Measurements from ENCODE around the gene DOK1. TPM values are rescaled to one million over a fixed set of nuclear protein-coding genes. Genes with fewer than 3 reads are reported as not detected.
"Not testable (repeated sequence)": the region's sequence is repeated elsewhere in the genome, so short reads cannot be mapped to it uniquely, and the experiment has no call there.

The DOK1 gene
- total RNA-seq, 2 experiments from 2014 or later = 15.0 to 16.6 TPM

DNA sequence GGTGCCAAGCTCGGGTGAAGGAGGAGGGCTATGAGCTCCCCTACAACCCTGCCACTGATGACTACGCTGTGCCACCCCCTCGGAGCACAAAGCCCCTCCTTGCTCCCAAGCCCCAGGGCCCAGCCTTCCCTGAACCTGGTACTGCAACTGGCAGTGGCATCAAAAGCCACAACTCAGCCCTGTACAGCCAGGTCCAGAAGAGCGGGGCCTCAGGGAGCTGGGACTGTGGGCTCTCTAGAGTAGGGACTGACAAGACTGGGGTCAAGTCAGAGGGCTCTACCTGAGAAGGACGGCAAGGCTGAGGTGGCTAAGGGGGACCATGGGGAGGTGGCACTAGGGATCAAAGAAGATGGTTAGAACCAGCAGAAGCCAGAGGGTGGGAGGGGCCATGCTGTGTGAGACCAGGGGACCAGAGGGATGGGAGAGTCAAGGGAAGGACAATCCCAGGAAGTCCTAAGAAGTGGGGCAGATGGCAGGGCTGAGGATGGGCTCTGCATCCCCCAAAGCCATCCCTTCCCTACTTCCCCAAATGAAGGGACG lies 2.4 kb downstream of the DOK1 start:
- no peaks in the 10 kb centered on the region for H3K9me3 Mint-ChIP-seq
- peaks cover 20% of the 10 kb centered on the region for H3K27me3 Mint-ChIP-seq
- intact Hi-C loops (cut with micrococcal nuclease) = no loop called here
- ChIA-PET CTCF (interaction anchor here (0.7 to 2.6 kb wide), 3 partner anchors 14 to 74 kb away, joined by 3 to 11 read pairs (median 3); partner anchors contain the start of genes CCDC142 and TTC31), POLR2A (interaction anchor here (0.6 to 1.9 kb wide), 2 partner anchors 10 to 22 kb away, joined by 4 to 8 read pairs; no protein-coding TSS in a partner anchor)
- no peak overlapping the region for H3K4me3 Mint-ChIP-seq
- ATAC-seq (no peak), DNase-seq (no peak)
- H3K4me1 Mint-ChIP-seq (ENCODE audit: low read depth) = peaks cover 20% of the 10 kb centered on the region
- TF ChIP-seq, protein P1, sequence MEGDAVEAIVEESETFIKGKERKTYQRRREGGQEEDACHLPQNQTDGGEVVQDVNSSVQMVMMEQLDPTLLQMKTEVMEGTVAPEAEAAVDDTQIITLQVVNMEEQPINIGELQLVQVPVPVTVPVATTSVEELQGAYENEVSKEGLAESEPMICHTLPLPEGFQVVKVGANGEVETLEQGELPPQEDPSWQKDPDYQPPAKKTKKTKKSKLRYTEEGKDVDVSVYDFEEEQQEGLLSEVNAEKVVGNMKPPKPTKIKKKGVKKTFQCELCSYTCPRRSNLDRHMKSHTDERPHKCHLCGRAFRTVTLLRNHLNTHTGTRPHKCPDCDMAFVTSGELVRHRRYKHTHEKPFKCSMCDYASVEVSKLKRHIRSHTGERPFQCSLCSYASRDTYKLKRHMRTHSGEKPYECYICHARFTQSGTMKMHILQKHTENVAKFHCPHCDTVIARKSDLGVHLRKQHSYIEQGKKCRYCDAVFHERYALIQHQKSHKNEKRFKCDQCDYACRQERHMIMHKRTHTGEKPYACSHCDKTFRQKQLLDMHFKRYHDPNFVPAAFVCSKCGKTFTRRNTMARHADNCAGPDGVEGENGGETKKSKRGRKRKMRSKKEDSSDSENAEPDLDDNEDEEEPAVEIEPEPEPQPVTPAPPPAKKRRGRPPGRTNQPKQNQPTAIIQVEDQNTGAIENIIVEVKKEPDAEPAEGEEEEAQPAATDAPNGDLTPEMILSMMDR (IDR thresholded peaks at IDR 0.05) = no peak
- no peak overlapping the region for H3K27ac Mint-ChIP-seq
- H3K36me3 Mint-ChIP-seq (ENCODE audit: low read depth) = peaks cover 7% of the 10 kb centered on the region

DNA sequence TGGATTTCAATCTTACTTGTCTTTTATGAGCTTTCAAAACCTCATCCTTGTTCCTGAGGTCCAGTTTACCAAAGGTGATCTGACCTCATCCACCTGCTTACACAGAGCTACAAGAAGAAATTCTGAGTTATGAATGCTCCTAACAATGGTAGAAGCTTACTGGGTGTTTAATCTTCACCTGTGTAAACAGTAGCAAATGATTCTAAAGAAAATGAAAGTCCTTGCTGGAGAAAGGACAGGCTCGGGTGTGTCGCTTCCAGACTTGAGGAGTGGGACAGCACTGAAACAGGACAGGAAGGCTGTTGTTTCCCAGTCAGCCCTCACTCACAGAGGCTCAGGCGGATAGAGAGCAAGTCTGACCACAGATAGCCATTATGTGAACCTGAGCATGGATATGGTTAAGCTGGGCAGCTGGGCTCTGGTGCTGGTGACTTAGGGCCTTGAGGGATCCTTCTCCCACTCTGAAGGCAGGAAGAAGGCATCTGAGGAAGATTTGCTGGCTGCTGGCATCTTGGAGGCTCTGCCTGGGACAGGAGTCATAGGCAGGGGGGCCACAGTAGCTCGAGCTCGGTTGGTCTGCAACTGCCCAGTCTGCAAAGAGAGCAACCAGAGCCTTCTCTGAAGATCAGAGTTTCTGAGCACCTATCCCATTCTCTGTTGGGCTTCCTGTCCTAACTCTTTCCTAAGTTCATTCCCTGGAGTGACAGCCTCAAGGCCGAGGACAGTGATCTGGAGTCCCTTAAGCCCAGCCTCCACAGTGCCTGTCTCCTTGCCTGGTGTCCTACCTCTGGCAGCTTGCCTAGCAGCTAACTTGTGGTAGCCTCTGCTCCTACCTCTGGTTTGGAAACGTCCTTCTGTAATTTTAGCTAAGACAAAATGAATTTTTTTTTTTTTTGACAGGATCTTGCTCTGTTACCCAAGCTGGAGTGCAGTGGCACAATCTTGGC lies 4.0 kb downstream of the DOK1 start:
- H3K36me3 Mint-ChIP-seq (ENCODE audit: low read depth) = peaks cover 7% of the 10 kb centered on the region
- no peak overlapping the region for H3K27ac Mint-ChIP-seq
- H3K9me3 Mint-ChIP-seq = no peaks in the 10 kb centered on the region
- H3K4me3 Mint-ChIP-seq = no peak overlapping the region
- intact Hi-C loops (cut with micrococcal nuclease) = no loop called here
- TF ChIP-seq, protein P1 (IDR thresholded peaks at IDR 0.05) = no peak
- ChIA-PET CTCF (interaction anchor here (0.7 to 2.6 kb wide), 3 partner anchors 19 to 28 kb away, joined by 3 to 11 read pairs (median 3); no protein-coding TSS in a partner anchor), POLR2A (interaction anchor here (1.2 to 1.9 kb wide), 2 partner anchors 8 to 19 kb away, joined by 4 to 8 read pairs; no protein-coding TSS in a partner anchor)
- H3K4me1 Mint-ChIP-seq (ENCODE audit: low read depth) = peaks cover 15% of the 10 kb centered on the region
- H3K27me3 Mint-ChIP-seq = peaks cover 15% of the 10 kb centered on the region
- ATAC-seq (no peak), DNase-seq (no peak)

DNA sequence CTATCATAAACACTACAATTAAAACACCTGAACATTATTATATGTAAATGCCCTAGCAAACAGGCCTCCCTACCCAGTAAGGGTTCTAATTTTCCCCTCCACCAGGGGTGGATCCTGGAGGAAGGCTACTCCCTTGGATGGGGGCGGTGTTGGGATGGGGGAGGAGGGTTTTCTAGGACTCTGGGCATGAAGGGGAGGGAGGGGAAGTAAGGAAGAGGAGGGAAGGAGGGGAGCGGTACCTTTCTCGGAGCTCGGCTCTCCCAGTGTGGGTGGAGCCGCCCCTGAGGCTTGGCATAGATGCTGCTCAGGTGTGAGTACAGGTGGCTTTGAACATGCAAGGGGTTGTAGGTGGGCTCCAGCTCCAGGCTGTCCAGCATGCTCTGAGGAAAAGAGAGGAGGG lies 5.4 kb downstream of the DOK1 start:
- ATAC-seq (no peak), DNase-seq (no peak)
- CTCF ChIA-PET = no interaction called here
- intact Hi-C loops (cut with micrococcal nuclease) = no loop called here
- Mint-ChIP-seq H3K4me3 (no peak overlapping the region), H3K27ac (no peak overlapping the region), H3K4me1 (ENCODE audit: low read depth) (peaks cover 14% of the 10 kb centered on the region), H3K27me3 (peaks cover 23% of the 10 kb centered on the region), H3K36me3 (ENCODE audit: low read depth) (peaks cover 7% of the 10 kb centered on the region), H3K9me3 (no peaks in the 10 kb centered on the region)
- POLR2A ChIA-PET = interaction anchor here (0.9 kb wide), 1 partner anchor 9 kb away, joined by 3 read pairs; no protein-coding TSS in a partner anchor
- TF ChIP-seq, protein P1 (IDR thresholded peaks at IDR 0.05) = no peak

DNA sequence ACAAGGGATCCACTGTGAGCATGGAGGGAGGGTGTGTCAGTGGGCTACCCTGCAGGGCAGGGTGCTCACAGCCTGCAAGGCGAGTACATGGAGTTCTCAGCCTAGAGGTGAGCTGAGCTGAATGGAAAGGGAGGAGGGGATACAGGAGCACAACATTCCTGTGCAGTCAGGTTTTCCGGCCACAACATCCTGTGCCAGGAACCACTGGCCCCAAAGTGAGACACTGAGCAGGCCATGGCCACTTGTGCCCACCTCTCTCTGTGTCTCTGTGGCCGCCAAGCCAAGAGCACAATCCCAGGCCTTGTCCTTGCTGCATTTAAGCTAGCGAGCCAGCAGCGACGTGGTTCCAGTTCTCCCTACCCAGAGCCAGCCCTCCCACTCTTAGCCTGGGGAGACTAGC lies 6.1 kb downstream of the DOK1 start:
- POLR2A ChIA-PET = interaction anchor here (0.9 kb wide), 1 partner anchor 9 kb away, joined by 3 read pairs; no protein-coding TSS in a partner anchor
- DNase-seq (no peak), ATAC-seq (no peak)
- intact Hi-C loops (cut with micrococcal nuclease) = no loop called here
- H3K27me3 Mint-ChIP-seq = peaks cover 23% of the 10 kb centered on the region
- peaks cover 7% of the 10 kb centered on the region for H3K36me3 Mint-ChIP-seq (ENCODE audit: low read depth)
- H3K27ac Mint-ChIP-seq = no peak overlapping the region
- H3K4me1 Mint-ChIP-seq (ENCODE audit: low read depth) = peaks cover 13% of the 10 kb centered on the region
- TF ChIP-seq, protein P1 (IDR thresholded peaks at IDR 0.05) = no peak
- H3K4me3 Mint-ChIP-seq = no peak overlapping the region
- H3K9me3 Mint-ChIP-seq = no peaks in the 10 kb centered on the region
- CTCF ChIA-PET = no interaction called here

DNA sequence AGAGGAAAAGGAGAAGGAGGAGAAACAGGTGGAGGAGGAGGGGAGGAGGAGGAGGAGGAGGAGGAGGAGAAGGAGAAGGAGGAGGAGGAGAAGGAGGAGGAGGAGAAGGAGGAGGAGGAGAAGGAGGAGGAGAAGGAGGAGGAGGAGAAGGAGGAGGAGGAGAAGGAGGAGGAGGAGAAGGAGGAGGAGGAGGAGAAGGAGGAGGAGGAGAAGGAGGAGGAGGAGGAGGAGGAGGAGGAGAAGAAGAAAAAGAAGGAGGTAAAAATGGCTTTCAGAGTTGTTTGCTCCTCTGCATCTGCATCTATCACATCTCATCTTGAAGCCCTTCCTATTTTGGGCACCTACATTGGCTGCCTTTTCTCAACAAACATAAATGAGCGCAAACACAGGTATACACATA lies 6.5 kb downstream of the DOK1 start:
- H3K4me3 Mint-ChIP-seq; intact Hi-C loops (cut with micrococcal nuclease); CTCF ChIA-PET; POLR2A ChIA-PET; H3K27ac Mint-ChIP-seq; H3K9me3 Mint-ChIP-seq; H3K36me3 Mint-ChIP-seq (ENCODE audit: low read depth); DNase-seq: not testable (repeated sequence)
- peak; percentile 24 for ATAC-seq
- peaks cover 24% of the 10 kb centered on the region for H3K27me3 Mint-ChIP-seq
- peaks cover 13% of the 10 kb centered on the region for H3K4me1 Mint-ChIP-seq (ENCODE audit: low read depth)
